GM23248 (cell line): ENCODE data around the gene NCK1. TPM values are rescaled to one million over a fixed set of nuclear protein-coding genes. Genes with fewer than 3 reads are reported as not detected.

Experiments used
- DNase-seq: peaks from one replicate; pipeline ENCODE4 v3.0.0-alpha.2; 2015
- H2AFZ ChIP-seq: fragments of 200-600 bp; sonication (generic); 2 replicates; pipeline ENCODE4 v1.6.1; 2016; ENCODE audit warnings: antibody characterized with exemption
- H3F3A ChIP-seq: fragments of 200-600 bp; sonication (generic); 2 replicates; pipeline ENCODE4 v1.6.1; 2016; ENCODE audit warnings: mild to moderate bottlenecking, antibody characterized with exemption, mixed run types; ENCODE audit not compliant: insufficient read depth
- H3K27ac ChIP-seq: fragments of 200-600 bp; sonication (generic); 2 replicates; pipeline ENCODE4 v1.5.1; 2016; ENCODE audit warnings: mild to moderate bottlenecking
- H3K27me3 ChIP-seq: fragments of 200-600 bp; sonication (generic); replicated peaks from 2 replicates; pipeline ENCODE4 v1.6.1; 2016; ENCODE audit warnings: mild to moderate bottlenecking; ENCODE audit not compliant: insufficient read depth
- H3K36me3 ChIP-seq: fragments of 200-600 bp; sonication (generic); 2 replicates; pipeline ENCODE4 v1.6.1; 2016; ENCODE audit warnings: low read depth, mild to moderate bottlenecking
- H3K4me1 ChIP-seq: fragments of 200-600 bp; sonication (generic); 2 replicates; pipeline ENCODE4 v1.6.1; 2016; ENCODE audit warnings: mild to moderate bottlenecking; ENCODE audit not compliant: insufficient read depth
- H3K4me2 ChIP-seq: fragments of 200-600 bp; sonication (generic); one replicate; pipeline ENCODE4 v1.6.1; 2016; ENCODE audit warnings: mild to moderate bottlenecking; ENCODE audit not compliant: unreplicated experiment
- H3K4me3 ChIP-seq: fragments of 200-600 bp; sonication (generic); 2 replicates; pipeline ENCODE4 v1.5.1; 2016; ENCODE audit warnings: mild to moderate bottlenecking
- H3K79me2 ChIP-seq: fragments of 200-600 bp; sonication (generic); 2 replicates; pipeline ENCODE4 v1.6.1; 2016; ENCODE audit warnings: mild to moderate bottlenecking; ENCODE audit not compliant: insufficient read depth
- H3K9ac ChIP-seq: fragments of 200-600 bp; sonication (generic); 2 replicates; pipeline ENCODE4 v1.6.1; 2016; ENCODE audit warnings: mild to moderate bottlenecking
- H3K9me2 ChIP-seq: fragments of 200-600 bp; sonication (generic); 2 replicates; pipeline ENCODE4 v1.6.1; 2016; ENCODE audit warnings: mixed run types, mild to moderate bottlenecking, moderate library complexity; ENCODE audit not compliant: insufficient read depth
- H3K9me3 ChIP-seq: fragments of 200-600 bp; sonication (generic); one replicate; pipeline ENCODE4 v1.6.1; 2017; ENCODE audit warnings: low read depth
- H4K20me1 ChIP-seq: fragments of 200-600 bp; sonication (generic); 2 replicates; pipeline ENCODE4 v1.6.0; 2016; ENCODE audit not compliant: insufficient read depth
- EZH2 ChIP-seq: fragments of 200-600 bp; sonication (generic); IDR thresholded peaks from 2 replicates; pipeline ENCODE4 v1.6.1; 2018; ENCODE audit warnings: antibody characterized with exemption, mild to moderate bottlenecking; ENCODE audit not compliant: insufficient read depth, poor library complexity, severe bottlenecking
- EZH2phosphoT487 ChIP-seq: fragments of 200-600 bp; sonication (generic); IDR thresholded peaks from 2 replicates; pipeline ENCODE4 v1.6.1; 2018; ENCODE audit warnings: antibody characterized with exemption, moderate library complexity, mild to moderate bottlenecking, low read depth; ENCODE audit not compliant: insufficient read depth
- WGBS, 2 experiments: methylation state at CpG; one replicate each; pipeline ENCODE4 v1.1.6; 2015 to 2017; ENCODE audit warnings: low lambda C conversion rate in 2 of 2, low coverage in 1 of 2; ENCODE audit errors: missing lambda C conversion rate in 2 of 2; 5-methylcytosine and 5-hydroxymethylcytosine counted together
- in situ Hi-C: fragments of 300-500 bp; cut with MboI; formaldehyde crosslinking; loops from 2 replicates; pipeline ENCODE4 v1.15.0; 2020
- polyA plus RNA-seq: library from polyadenylated mRNA; unstranded; fragments of >200 nt; fragmentation: Nextera tagmentation; extraction: Ambion mirVana; gene quantifications from 2 replicates; pipeline ENCODE4 v1.2.1, GENCODE V29; 2016
- total RNA-seq: library from RNA; depleted of rRNA; stranded (reverse); fragments of >200 nt; shearing (Covaris generic); gene quantifications from 2 replicates; pipeline ENCODE4 v1.2.3, GENCODE V29; 2014

NCK1 gene
- total and polyA plus RNA-seq, 2 experiments from 2014 or later, result 42.6 to 43.2 TPM

- DNase-seq, result peak; percentile 17
- Histone ChIP-seq H3K36me3 (no peaks in the 10 kb centered on the region), H3K4me1 (peaks cover 59% of the 10 kb centered on the region), H2AFZ (no peak overlapping the region), H3K27ac (peak overlapping the region; percentile 75), H3K4me3 (peak overlapping the region; percentile 30; the same call in 1 of the 2 replicates), H3K9ac (peak overlapping the region; percentile 36), H3K4me2 (peak overlapping the region; percentile 52), H3K9me3 (no peaks in the 10 kb centered on the region), H3F3A (peaks cover 58% of the 10 kb centered on the region), H4K20me1 (no peaks in the 10 kb centered on the region), H3K27me3 (no peaks in the 10 kb centered on the region), H3K79me2 (peaks cover 36% of the 10 kb centered on the region), H3K9me2 (no peaks in the 10 kb centered on the region)
- WGBS, 2 experiments, result 96% methylated on average over 4 of the region's 4 CpGs
- in situ Hi-C loops, result no loop called here
- TF ChIP-seq EZH2 (no peak), EZH2phosphoT487 (no peak)
Observed at GRCh38 chr3:136954980-136955780, 93.2 kb downstream of the NCK1 start.

- H3K4me3 ChIP-seq, result peak overlapping the region; percentile 30; the same call in 1 of the 2 replicates
- H3K9me3 ChIP-seq, result no peaks in the 10 kb centered on the region
- peak overlapping the region; percentile 52 for H3K4me2 ChIP-seq
- peak; percentile 86 for DNase-seq
- peaks cover 64% of the 10 kb centered on the region for H3F3A ChIP-seq
- H3K9me2 ChIP-seq, result no peaks in the 10 kb centered on the region
- H3K9ac ChIP-seq, result peak overlapping the region; percentile 36
- 48 to 60% methylated on average over 2 of the region's 2 CpGs for WGBS, 2 experiments
- H2AFZ ChIP-seq, result no peak overlapping the region
- H3K36me3 ChIP-seq, result no peaks in the 10 kb centered on the region
- no peaks in the 10 kb centered on the region for H3K27me3 ChIP-seq
- in situ Hi-C loops, result no loop called here
- no peaks in the 10 kb centered on the region for H4K20me1 ChIP-seq
- H3K27ac ChIP-seq, result peak overlapping the region; percentile 75
- H3K79me2 ChIP-seq, result peaks cover 35% of the 10 kb centered on the region
- H3K4me1 ChIP-seq, result peaks cover 65% of the 10 kb centered on the region
- no peak for TF ChIP-seq EZH2
- no peak for TF ChIP-seq EZH2phosphoT487
Observed at GRCh38 chr3:136955813-136956212, 93.8 kb downstream of the NCK1 start.

GRCh38 chr3:136956971-136957370 is 95.0 kb downstream of the NCK1 start:
- Histone ChIP-seq H3K4me1 (peaks cover 75% of the 10 kb centered on the region), H3F3A (peaks cover 75% of the 10 kb centered on the region), H3K4me2 (peak overlapping the region; percentile 94), H3K79me2 (peaks cover 28% of the 10 kb centered on the region), H3K27me3 (no peaks in the 10 kb centered on the region), H3K9me2 (no peaks in the 10 kb centered on the region), H3K36me3 (no peaks in the 10 kb centered on the region), H3K4me3 (no peak overlapping the region; the same call in 1 of the 2 replicates), H3K27ac (peak overlapping the region; percentile 75), H2AFZ (no peak overlapping the region), H3K9ac (no peak overlapping the region; the same call in 1 of the 2 replicates), H4K20me1 (no peaks in the 10 kb centered on the region), H3K9me3 (no peaks in the 10 kb centered on the region)
- WGBS, 2 experiments, result 92 to 93% methylated on average over 2 of the region's 2 CpGs
- DNase-seq, result no peak
- no peak for TF ChIP-seq EZH2phosphoT487
- no peak for TF ChIP-seq EZH2
- in situ Hi-C loops, result no loop called here

GRCh38 chr3:136957751-136958288 is 95.8 kb downstream of the NCK1 start, which contains the start of gene IL20RB:
IL20RB (plus strand) TSS chr3:136957983; CDS start chr3:136958114, 131 bp downstream.
- H2AFZ ChIP-seq, result peak within 1 kb of the TSS; percentile 25; the same call in 1 of the 2 replicates
- H3K4me2 ChIP-seq, result peak within 1 kb of the TSS; percentile 94
- H3K79me2 ChIP-seq, result peaks cover 36% of the 10 kb centered on the region
- H3K36me3 ChIP-seq, result no peaks in the 10 kb centered on the region
- 11% methylated on average over 7 of the region's 7 CpGs for WGBS, 2 experiments
- peaks cover 71% of the 10 kb centered on the region for H3F3A ChIP-seq
- peak within 1 kb of the TSS; percentile 75 for H3K27ac ChIP-seq
- H3K9ac ChIP-seq, result peak within 1 kb of the TSS; percentile 84
- DNase-seq, result peak; percentile 97
- in situ Hi-C loops, result no loop called here
- H4K20me1 ChIP-seq, result no peaks in the 10 kb centered on the region
- H3K27me3 ChIP-seq, result no peaks in the 10 kb centered on the region
- peaks cover 70% of the 10 kb centered on the region for H3K4me1 ChIP-seq
- H3K4me3 ChIP-seq, result peak within 1 kb of the TSS; percentile 85
- no peaks in the 10 kb centered on the region for H3K9me3 ChIP-seq
- no peak for TF ChIP-seq EZH2phosphoT487
- TF ChIP-seq EZH2, result no peak
- no peaks in the 10 kb centered on the region for H3K9me2 ChIP-seq
